ENCODE data around the gene CNDP1. TPM values are rescaled to one million over a fixed set of nuclear protein-coding genes. Genes with fewer than 3 reads are reported as not detected.
A peak's percentile ranks its signal among the peaks of the same experiment; 100 is the strongest.

CNDP1 gene
- total RNA-seq, 1 experiment from 2014 or later: not detected

- no peaks in the 10 kb centered on the region for H3K27me3 ChIP-seq (ENCODE audit: low read length)
- H3K9ac ChIP-seq (ENCODE audit: low read length): no peak overlapping the region
- H3K9me3 ChIP-seq (ENCODE audit: low read length): peaks cover 10% of the 10 kb centered on the region
- H3K9me2 ChIP-seq (replicated peaks; ENCODE audit: insufficient read depth, low read length): no peaks in the 10 kb centered on the region
- no peak overlapping the region for H3K27ac ChIP-seq (ENCODE audit: low read length)
- no peaks in the 10 kb centered on the region for H3K36me3 ChIP-seq (ENCODE audit: insufficient read depth, low read length)
- H3K4me1 ChIP-seq (ENCODE audit: low read length): peaks cover 20% of the 10 kb centered on the region
- no peak overlapping the region for H3K4me2 ChIP-seq (ENCODE audit: low read depth, low read length, poor library complexity, severe bottlenecking)
- no peak overlapping the region for H3K4me3 ChIP-seq (ENCODE audit: low read length)
- peaks cover 53% of the 10 kb centered on the region for H3K79me2 ChIP-seq (ENCODE audit: low read length)
- no peak overlapping the region for H2AFZ ChIP-seq (ENCODE audit: low read length)
- no peak for DNase-seq
- H4K20me1 ChIP-seq (ENCODE audit: insufficient read depth, low read depth, low read length): peaks cover 67% of the 10 kb centered on the region
These were observed 76.6 kb downstream of the CNDP1 start for GRCh38 chr18:74610860-74611259.

GRCh38 chr18:74611765-74612164 lies 77.5 kb downstream of the CNDP1 start:
- Histone ChIP-seq H3K4me3 (ENCODE audit: low read length) (no peak overlapping the region), H3K9me2 (replicated peaks; ENCODE audit: insufficient read depth, low read length) (no peaks in the 10 kb centered on the region), H3K27ac (ENCODE audit: low read length) (no peak overlapping the region), H3K9me3 (ENCODE audit: low read length) (peaks cover 10% of the 10 kb centered on the region), H2AFZ (ENCODE audit: low read length) (no peak overlapping the region), H3K4me2 (ENCODE audit: low read depth, low read length, poor library complexity, severe bottlenecking) (no peak overlapping the region), H3K36me3 (ENCODE audit: insufficient read depth, low read length) (no peaks in the 10 kb centered on the region), H3K79me2 (ENCODE audit: low read length) (peaks cover 55% of the 10 kb centered on the region), H3K4me1 (ENCODE audit: low read length) (peaks cover 20% of the 10 kb centered on the region), H4K20me1 (ENCODE audit: insufficient read depth, low read depth, low read length) (peaks cover 65% of the 10 kb centered on the region), H3K9ac (ENCODE audit: low read length) (no peak overlapping the region), H3K27me3 (ENCODE audit: low read length) (no peaks in the 10 kb centered on the region)
- no peak for DNase-seq

GRCh38 chr18:74613381-74613780 lies 79.1 kb downstream of the CNDP1 start:
- Histone ChIP-seq H3K9me3 (ENCODE audit: low read length) (peaks cover 10% of the 10 kb centered on the region), H3K4me3 (ENCODE audit: low read length) (no peak overlapping the region), H2AFZ (ENCODE audit: low read length) (no peak overlapping the region), H3K9me2 (replicated peaks; ENCODE audit: insufficient read depth, low read length) (no peaks in the 10 kb centered on the region), H3K36me3 (ENCODE audit: insufficient read depth, low read length) (no peaks in the 10 kb centered on the region), H3K4me1 (ENCODE audit: low read length) (peaks cover 20% of the 10 kb centered on the region), H3K79me2 (ENCODE audit: low read length) (peaks cover 53% of the 10 kb centered on the region), H3K4me2 (ENCODE audit: low read depth, low read length, poor library complexity, severe bottlenecking) (no peak overlapping the region), H4K20me1 (ENCODE audit: insufficient read depth, low read depth, low read length) (peaks cover 63% of the 10 kb centered on the region), H3K27me3 (ENCODE audit: low read length) (no peaks in the 10 kb centered on the region), H3K27ac (ENCODE audit: low read length) (no peak overlapping the region), H3K9ac (ENCODE audit: low read length) (no peak overlapping the region)
- peak; percentile 60 for DNase-seq

GRCh38 chr18:74616494-74616893 lies 82.2 kb downstream of the CNDP1 start:
- Histone ChIP-seq H4K20me1 (ENCODE audit: insufficient read depth, low read depth, low read length) (peaks cover 54% of the 10 kb centered on the region), H3K79me2 (ENCODE audit: low read length) (peaks cover 48% of the 10 kb centered on the region)

GRCh38 chr18:74617486-74617885 lies 83.2 kb downstream of the CNDP1 start:
- Histone ChIP-seq H3K27ac (ENCODE audit: low read length) (no peak overlapping the region), H3K27me3 (ENCODE audit: low read length) (no peaks in the 10 kb centered on the region), H3K4me2 (ENCODE audit: low read depth, low read length, poor library complexity, severe bottlenecking) (no peak overlapping the region), H2AFZ (ENCODE audit: low read length) (no peak overlapping the region), H4K20me1 (ENCODE audit: insufficient read depth, low read depth, low read length) (peaks cover 54% of the 10 kb centered on the region), H3K79me2 (ENCODE audit: low read length) (peaks cover 52% of the 10 kb centered on the region), H3K9me3 (ENCODE audit: low read length) (peaks cover 10% of the 10 kb centered on the region), H3K9me2 (replicated peaks; ENCODE audit: insufficient read depth, low read length) (no peaks in the 10 kb centered on the region), H3K9ac (ENCODE audit: low read length) (no peak overlapping the region), H3K36me3 (ENCODE audit: insufficient read depth, low read length) (no peaks in the 10 kb centered on the region), H3K4me3 (ENCODE audit: low read length) (no peak overlapping the region), H3K4me1 (ENCODE audit: low read length) (peaks cover 12% of the 10 kb centered on the region)
- DNase-seq: no peak

More at GRCh38 chr18:74616494-74616893, 82.2 kb downstream of the CNDP1 start:
- H3K4me2 ChIP-seq (ENCODE audit: low read depth, low read length, poor library complexity, severe bottlenecking): no peak overlapping the region
- H3K9me2 ChIP-seq (replicated peaks; ENCODE audit: insufficient read depth, low read length): no peaks in the 10 kb centered on the region
- H3K9me3 ChIP-seq (ENCODE audit: low read length): peaks cover 10% of the 10 kb centered on the region
- H3K27me3 ChIP-seq (ENCODE audit: low read length): no peaks in the 10 kb centered on the region
- H3K27ac ChIP-seq (ENCODE audit: low read length): no peak overlapping the region
- no peak overlapping the region for H2AFZ ChIP-seq (ENCODE audit: low read length)
- no peak overlapping the region for H3K4me3 ChIP-seq (ENCODE audit: low read length)
- no peak overlapping the region for H3K9ac ChIP-seq (ENCODE audit: low read length)
- no peak for DNase-seq
- no peaks in the 10 kb centered on the region for H3K36me3 ChIP-seq (ENCODE audit: insufficient read depth, low read length)
- H3K4me1 ChIP-seq (ENCODE audit: low read length): peaks cover 13% of the 10 kb centered on the region

GRCh38 chr18:74622072-74622471 lies 87.8 kb downstream of the CNDP1 start:
- Histone ChIP-seq H3K4me2 (ENCODE audit: low read depth, low read length, poor library complexity, severe bottlenecking) (no peak overlapping the region), H4K20me1 (ENCODE audit: insufficient read depth, low read depth, low read length) (peaks cover 54% of the 10 kb centered on the region)

GRCh38 chr18:74623047-74623816 lies 88.9 kb downstream of the CNDP1 start:
- Histone ChIP-seq H4K20me1 (ENCODE audit: insufficient read depth, low read depth, low read length) (peaks cover 44% of the 10 kb centered on the region), H3K79me2 (ENCODE audit: low read length) (peaks cover 64% of the 10 kb centered on the region), H3K4me2 (ENCODE audit: low read depth, low read length, poor library complexity, severe bottlenecking) (no peak overlapping the region), H3K9ac (ENCODE audit: low read length) (no peak overlapping the region), H3K36me3 (ENCODE audit: insufficient read depth, low read length) (no peaks in the 10 kb centered on the region), H3K9me2 (replicated peaks; ENCODE audit: insufficient read depth, low read length) (no peaks in the 10 kb centered on the region), H3K9me3 (ENCODE audit: low read length) (no peaks in the 10 kb centered on the region), H2AFZ (ENCODE audit: low read length) (no peak overlapping the region), H3K4me3 (ENCODE audit: low read length) (no peak overlapping the region), H3K27ac (ENCODE audit: low read length) (no peak overlapping the region), H3K4me1 (ENCODE audit: low read length) (no peaks in the 10 kb centered on the region), H3K27me3 (ENCODE audit: low read length) (no peaks in the 10 kb centered on the region)
- peak; percentile 59 for DNase-seq

More at GRCh38 chr18:74622072-74622471, 87.8 kb downstream of the CNDP1 start:
- DNase-seq: no peak
- Histone ChIP-seq H3K9me2 (replicated peaks; ENCODE audit: insufficient read depth, low read length) (no peaks in the 10 kb centered on the region), H2AFZ (ENCODE audit: low read length) (no peak overlapping the region), H3K36me3 (ENCODE audit: insufficient read depth, low read length) (no peaks in the 10 kb centered on the region), H3K9ac (ENCODE audit: low read length) (no peak overlapping the region), H3K4me1 (ENCODE audit: low read length) (no peaks in the 10 kb centered on the region), H3K9me3 (ENCODE audit: low read length) (no peaks in the 10 kb centered on the region), H3K4me3 (ENCODE audit: low read length) (no peak overlapping the region), H3K27me3 (ENCODE audit: low read length) (no peaks in the 10 kb centered on the region), H3K79me2 (ENCODE audit: low read length) (peaks cover 65% of the 10 kb centered on the region), H3K27ac (ENCODE audit: low read length) (no peak overlapping the region)

GRCh38 chr18:74624466-74624865 lies 90.2 kb downstream of the CNDP1 start:
- Histone ChIP-seq H4K20me1 (ENCODE audit: insufficient read depth, low read depth, low read length) (peaks cover 37% of the 10 kb centered on the region), H3K9me2 (replicated peaks; ENCODE audit: insufficient read depth, low read length) (no peaks in the 10 kb centered on the region), H3K27ac (ENCODE audit: low read length) (no peak overlapping the region), H2AFZ (ENCODE audit: low read length) (no peak overlapping the region), H3K36me3 (ENCODE audit: insufficient read depth, low read length) (no peaks in the 10 kb centered on the region), H3K9ac (ENCODE audit: low read length) (no peak overlapping the region), H3K79me2 (ENCODE audit: low read length) (peaks cover 76% of the 10 kb centered on the region), H3K4me1 (ENCODE audit: low read length) (no peaks in the 10 kb centered on the region), H3K9me3 (ENCODE audit: low read length) (no peaks in the 10 kb centered on the region), H3K27me3 (ENCODE audit: low read length) (no peaks in the 10 kb centered on the region), H3K4me2 (ENCODE audit: low read depth, low read length, poor library complexity, severe bottlenecking) (no peak overlapping the region), H3K4me3 (ENCODE audit: low read length) (no peak overlapping the region)
- DNase-seq: no peak

All from Karpas-422 (cell line).